Embryonic facial prominence (tissue), 1 donor: Measurements from ENCODE around the gene TANGO6.
"Not testable (repeated sequence)": the region's sequence is repeated elsewhere in the genome, so short reads cannot be mapped to it uniquely, and the experiment has no call there.

Source experiments
- DNase-seq: peaks from one replicate; pipeline ENCODE4 v3.0.0-alpha.2; 2016; ENCODE audit errors: extremely low spot score

Gene TANGO6

DNA sequence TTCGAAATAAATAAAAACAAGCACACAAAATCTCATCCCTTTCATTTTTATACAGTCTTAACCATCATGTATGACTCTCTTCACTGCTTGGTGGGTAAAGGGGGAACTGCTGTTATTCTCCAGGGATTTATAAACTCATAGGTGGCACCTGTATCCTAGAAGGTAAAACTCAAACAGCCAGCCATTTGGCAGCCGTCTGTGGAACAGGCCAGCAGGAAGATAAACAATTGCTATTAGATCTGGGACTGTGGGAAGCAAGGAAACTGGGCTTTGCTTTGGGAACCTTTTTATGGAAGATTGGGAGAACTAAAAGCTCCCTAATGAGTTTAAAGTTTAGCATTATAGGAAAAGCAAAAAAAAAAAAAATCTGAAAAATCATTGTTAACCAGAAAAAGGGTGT lies 126.0 kb downstream of the TANGO6 start:
- DNase-seq = no peak

DNA sequence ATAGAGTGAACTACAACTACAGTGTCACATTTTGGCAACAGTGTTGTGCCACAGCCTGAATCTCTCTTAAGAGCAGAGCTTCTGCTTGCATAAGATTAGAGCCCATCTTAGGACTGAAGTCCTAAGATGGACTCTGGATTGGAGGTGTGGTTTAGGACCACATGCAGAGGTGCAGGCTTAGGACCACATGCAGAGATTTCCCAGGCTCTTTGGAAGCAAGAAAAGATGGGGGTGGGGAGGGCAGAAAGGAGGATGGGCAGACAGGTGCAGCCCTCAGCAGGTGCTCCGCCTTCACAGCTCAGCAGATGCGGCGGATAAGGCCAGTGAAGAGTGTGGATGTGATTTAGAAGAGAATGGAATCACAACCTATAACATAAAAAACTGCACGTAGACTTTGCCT lies 128.7 kb downstream of the TANGO6 start:
- DNase-seq = no peak

DNA sequence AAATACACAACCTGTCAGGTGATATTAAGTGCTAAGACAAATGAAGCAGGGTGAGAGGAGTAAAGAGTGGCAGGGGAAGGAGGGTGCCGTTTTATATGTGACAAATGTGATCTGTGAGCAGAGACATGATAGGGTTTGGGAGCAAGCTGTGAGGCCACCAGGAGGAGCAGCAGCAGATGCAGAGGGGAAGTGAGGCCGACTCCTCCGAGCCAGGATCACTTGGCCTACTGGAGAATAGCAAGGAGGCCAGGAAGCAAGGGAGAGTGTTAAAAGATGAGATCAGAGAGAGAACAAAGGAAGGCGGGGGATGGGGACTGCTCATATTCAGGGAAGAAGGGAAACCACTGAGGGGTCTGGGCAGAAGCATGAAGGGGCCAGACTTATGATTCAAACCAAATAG lies 129.4 kb downstream of the TANGO6 start:
- DNase-seq = no peak

DNA sequence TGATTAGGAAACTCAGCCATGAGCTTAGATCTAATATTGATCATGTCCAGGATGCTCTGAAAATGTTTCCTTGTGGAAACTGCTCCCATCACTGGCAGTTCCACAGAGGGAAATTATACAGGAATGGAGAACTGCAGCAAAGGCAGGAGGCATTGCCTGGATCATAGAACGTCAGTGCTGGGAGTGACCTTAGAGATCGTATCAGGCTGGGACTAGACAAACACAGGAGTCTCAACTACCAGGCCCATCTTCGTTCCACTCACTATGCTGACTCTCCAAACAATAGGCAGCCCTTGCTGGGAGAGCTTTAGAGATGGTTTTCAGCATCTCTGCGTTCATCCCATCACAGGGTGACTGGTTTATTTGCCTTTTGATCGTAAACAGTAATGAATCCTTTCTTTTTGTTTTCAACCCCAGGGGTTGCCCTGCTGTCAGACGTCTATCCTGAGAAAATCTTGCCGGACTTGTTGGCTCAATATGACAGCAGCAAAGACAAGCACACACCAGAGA lies 130.3 kb downstream of the TANGO6 start:
- DNase-seq = no peak

DNA sequence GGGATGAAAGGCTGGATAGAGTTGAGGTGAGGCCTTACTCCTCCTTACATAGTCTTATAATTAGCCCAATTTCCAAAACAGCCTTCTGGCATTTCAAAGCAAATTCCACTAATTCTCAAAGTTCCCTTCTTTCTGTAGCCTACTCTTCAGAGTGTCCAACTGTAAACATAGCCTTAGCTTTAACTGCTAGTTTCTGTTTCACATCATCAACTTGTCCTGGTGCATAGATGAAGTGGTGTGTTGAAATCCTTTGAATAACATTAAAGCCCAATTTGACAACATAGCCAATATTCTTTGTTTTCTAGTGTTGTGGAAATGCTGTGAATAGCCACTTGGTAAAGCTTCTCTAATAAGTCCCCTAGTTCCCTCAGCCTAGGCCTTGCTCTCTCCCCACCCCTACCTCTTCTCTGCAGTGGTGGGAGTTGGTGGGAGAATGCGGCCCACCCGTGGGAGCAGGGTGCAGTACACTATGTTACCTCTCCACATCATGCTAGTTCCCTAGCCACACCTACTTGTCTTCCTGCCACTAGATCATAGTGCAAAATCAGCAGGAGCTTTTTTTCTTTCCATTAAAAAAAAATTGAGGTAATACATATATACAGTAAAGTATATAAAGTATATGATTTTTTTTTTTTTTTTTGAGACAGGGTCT lies 135.1 kb downstream of the TANGO6 start:
- no peak for DNase-seq

DNA sequence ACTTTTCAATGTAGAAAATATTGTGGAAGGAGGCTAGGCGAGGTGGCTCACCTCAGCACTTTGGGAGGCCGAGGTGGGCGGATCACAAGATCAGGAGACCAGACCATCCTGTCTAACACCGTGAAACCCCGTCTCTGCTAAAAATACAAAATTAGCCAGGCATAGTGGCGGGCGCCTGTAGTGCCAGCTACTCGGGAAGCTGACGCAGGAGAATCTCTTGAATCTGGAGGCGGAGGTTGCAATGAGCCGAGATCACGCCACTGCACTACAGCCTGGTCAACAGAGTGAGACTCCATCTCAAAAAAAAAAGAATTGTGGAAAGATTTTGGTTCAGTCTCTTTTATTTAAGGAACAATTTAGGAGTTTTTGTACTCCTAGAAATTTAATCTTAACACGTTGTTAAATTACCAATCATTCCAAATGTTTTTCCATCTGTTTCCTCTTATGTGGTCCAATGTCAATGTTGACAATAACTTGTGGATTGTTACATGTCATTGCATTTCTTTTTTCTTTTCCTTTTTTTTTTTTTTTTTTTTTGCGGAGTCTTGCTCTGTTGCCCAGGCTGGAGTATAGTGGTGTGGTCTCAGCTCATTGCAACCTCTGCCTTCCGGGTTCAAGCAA lies 137.5 kb downstream of the TANGO6 start:
- no peak for DNase-seq

DNA sequence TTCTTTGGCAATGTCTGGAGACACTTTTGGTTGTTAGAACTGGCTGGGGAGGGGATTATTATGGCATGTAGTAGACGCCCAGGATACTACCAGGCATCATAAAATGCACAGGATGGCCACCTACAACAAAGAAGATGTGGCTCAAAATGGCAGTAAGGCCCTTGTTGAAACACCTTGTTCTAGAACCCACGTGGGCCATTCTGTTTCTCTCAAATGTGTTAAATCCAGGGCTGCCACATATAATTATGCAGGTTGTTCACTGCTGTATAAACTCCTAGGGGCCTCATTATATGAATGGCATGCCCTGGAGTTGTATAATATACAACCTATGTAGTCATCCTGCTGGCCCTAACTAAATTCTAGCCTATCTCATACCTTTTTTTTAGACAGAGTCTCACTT lies 138.6 kb downstream of the TANGO6 start:
- DNase-seq = no peak

DNA sequence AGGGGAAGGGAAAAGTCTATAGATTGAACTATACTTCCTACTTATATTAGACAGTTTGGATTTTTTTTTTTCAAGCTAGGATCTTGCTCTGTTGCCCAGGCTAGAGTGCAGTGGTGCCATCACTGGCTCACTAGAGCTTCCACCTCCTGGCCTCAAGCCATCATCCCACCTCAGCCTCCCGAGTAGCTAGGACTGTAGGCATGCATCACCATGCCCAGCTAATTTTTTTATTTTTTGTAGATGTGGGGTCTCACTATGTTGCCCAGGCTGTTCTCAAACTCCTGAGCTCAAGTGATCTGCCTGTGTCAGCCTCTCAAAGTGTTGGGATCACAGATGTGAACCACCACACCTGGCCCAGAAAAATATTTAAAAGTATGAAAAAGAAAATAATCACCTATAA lies 141.1 kb downstream of the TANGO6 start:
- no peak for DNase-seq

DNA sequence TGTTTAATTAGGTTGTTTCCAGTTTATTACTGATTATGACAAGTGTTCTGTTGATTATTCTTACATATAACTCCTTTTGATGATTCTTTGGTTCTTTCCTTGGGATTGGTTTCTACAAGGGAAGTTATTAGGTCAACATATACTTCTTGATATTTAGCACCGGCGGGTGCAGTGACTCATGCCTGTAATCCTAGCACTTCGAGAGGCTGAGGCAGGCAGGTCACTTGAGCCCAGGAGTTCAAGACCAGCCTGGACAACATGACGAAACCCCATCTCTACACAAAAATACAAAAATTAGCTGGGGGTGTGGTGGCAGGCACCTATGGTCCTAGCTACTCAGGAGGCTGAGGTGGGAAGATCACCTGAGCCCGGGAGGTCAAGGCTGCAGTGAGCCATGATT lies 141.9 kb downstream of the TANGO6 start:
- DNase-seq = no peak

DNA sequence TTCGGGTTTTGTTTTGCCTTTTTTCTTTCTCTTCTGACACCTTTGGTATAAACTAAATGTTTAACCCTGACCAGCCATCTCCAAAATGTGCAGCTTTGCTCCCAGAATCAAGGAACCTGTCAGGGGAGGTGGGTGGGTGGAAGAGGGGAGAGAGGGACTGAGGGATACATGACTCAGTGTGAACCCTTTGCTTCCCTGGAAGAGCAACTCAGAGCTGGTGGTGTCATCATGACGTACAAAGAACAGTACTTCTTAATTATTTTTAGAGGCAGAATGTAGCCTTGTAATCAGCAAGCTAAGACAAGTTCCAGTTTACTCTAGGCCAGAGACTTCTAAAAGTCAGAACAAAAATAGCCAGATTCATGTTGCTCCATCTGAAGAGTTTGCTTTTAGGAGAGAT lies 142.5 kb downstream of the TANGO6 start:
- no peak for DNase-seq

DNA sequence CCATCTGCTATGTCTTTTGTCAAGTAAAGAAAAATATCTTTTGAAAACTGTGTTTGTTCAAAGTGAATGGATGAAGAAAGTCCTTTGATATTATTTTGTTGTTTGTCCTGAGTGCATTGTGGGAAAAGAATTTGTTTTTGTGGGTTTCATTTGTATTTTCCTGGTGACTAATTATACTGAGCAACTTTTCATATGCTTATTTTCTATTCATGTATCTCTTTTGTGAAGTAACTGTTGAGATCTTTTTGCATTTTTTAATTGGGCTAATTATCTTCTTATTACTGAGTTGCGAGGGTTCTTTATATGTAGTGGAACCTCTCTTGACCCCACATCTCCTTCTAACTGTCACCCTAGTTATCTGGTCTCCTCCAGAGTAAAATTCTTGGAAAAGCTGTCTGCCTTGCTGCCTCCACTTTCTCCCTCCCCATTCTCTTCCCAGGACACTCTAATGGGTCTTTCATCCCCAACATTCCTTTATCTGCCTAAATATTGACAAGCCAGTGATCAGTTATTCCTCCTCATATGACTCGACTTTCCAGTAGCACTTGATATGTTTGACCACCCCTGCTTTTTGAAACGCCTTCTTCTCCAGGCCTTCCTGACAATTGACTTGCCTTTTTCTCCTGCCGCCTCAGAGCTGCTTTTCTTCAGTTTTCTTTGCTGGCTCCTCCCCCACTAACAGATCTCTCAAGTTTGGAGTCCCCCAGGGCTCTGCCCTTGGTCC lies 144.6 kb downstream of the TANGO6 start:
- DNase-seq = no peak

DNA sequence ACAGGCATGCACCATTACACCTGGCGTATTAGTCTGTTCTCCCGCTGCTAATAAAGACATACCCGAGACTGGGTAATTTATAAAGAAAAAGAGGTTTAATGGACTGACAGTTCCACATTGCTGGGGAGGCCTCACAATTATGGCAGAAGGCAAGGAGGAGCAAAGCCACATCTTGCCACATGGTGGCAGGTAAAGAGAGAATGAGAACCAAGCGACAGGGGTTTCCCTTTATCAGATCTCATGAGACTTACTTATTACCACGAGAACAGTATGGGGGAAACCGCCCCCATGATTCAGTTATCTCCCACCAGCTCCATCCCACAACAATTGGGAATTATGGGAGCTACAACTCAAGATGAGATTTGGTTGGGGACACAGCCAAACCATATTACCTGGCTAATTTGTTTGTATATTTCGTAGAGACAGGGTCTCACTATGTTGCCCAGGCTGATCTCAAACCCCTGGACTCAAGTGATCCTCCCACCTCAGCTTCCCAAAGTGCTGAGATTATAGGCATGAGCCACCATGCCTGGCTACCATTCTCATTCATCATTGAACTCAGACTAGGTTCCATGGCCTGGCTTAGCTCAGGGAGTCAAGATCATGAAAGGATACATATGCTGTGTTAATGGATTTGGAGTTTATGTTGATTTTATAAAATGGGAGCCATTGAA lies 147.0 kb downstream of the TANGO6 start:
- not testable (repeated sequence) for DNase-seq

DNA sequence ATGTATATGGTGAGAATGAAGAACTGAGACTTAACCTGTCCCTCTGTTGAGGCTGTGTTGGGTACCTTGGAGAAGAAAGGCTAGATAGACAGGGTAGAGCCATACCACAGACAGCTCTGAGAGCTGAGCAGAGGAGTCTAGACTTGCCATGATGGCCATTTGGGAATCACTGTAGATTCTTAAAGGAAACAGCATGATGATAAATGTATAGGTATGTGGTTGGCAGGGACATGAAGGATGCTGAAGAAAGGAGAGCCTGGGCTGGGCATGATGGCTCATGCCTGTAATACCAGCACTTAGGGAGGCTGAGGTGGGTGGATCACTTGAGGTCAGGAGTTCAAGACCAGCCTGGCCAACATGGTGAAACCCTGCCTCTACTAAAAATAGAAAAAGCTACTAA lies 147.7 kb downstream of the TANGO6 start:
- DNase-seq = no peak

DNA sequence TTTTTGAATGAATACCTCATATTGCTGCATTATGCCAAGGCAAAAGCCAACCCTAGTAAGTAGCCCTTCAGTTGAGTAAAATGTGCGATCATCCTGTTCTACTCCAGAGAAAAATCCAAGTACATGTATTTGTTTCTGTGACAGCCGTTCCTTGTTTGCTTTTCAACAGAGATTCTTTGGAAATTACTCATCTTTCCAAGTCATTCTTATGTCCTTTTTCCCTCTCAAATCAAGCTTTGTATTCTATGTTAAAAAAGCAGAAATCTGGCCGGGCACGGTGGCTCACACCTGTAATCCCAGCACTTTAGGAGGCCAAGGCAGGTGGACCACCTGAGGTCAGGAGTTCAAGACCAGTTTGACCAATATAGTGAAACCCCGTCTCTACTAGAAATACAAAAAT lies 149.2 kb downstream of the TANGO6 start:
- no peak for DNase-seq

DNA sequence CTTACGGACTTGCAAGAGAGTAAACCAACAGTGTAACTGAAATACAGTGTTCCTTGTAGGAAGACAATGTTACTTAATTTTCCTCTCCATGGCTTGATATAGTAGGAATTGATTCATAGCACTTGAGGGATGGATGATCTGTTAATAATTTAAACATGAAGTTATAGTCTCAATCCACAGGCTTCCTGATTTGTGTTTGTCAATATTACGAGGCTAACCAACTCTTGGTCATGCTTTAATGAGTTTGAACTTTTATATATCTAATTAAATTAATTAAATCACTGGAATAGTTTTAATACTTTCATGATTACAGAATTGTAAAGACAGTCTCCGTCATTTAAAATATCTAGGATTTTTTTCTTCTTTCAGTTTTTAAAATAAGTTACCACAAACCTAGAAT lies 150.1 kb downstream of the TANGO6 start:
- no peak for DNase-seq

DNA sequence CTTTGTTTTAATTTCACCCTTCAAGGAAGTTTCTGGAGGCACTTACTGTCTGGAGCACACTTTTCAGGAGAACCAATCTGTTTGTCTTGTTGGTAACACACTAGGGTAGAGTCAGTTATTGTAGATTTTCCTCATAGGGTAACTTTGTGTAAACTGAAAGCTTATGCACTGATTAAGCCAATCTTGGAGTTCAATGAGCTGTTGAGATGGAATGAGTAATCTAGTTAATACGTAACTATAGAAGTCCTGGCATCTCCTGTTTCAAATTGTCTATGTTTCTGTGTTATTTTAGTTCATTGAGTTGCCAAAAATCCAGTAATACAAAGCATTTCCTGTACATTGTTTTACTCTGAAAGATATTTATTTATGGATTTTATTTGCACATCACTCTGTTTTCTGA lies 150.6 kb downstream of the TANGO6 start:
- DNase-seq = no peak

DNA sequence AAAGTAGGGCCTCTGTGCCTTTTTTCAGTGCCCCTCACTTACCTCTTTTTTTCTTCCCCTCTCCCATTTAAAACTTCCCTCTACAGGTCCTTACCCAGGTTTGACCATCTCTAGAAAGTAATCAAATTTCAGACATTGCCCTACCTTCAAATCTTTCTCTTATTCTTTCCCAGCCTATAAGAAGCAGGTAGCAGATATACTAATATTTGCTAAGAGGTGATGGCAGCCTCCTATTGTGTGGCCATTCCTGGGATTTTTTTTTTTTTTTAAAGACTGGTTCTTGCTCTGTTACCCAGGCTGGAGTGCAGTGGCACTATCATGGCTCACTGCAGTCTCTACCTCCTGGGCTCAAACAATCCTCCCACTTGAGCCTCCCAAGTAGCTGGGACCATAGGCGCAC lies 151.0 kb downstream of the TANGO6 start:
- no peak for DNase-seq

DNA sequence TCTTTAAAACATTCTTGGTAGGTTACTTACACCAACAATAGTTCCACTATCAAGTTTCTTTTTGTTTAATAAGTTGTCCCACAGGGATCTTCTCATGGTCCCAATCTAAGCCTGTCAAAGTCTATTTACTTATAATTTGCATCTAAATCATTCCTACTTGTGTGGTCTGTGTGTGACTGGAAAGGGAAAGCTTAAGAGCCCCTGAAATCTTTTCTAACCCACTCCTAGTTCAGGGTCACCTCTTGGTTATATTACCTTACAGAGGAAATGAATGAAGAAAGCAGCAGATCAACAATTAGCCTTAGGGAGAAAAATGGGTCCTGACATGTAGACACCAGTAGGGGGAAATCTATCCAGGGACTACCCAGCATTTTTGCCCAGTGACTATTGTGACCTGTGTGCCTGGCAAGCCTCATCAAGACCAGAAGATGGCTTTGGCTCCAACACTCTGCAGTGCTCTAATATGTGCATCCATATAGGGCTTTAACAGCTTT lies 151.7 kb downstream of the TANGO6 start:
- no peak for DNase-seq

DNA sequence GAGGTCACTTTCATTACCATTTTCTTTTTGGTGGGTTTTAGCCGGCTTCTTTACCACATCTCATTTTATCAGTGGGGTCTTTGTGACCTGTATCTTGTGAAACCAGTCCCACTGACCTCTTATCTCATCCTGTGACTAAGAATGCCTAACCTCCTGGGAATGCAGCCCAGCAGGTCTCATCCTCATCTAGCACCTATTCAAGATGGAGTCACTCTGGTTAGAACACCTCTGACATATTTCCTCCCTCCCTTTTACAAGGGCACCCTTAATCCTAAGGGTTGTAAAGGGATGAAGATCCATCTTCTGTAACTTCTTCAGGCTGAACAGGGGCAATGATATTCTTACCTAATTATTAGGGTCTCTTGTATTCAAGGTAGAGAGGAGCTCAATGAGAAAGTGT lies 154.2 kb downstream of the TANGO6 start:
- no peak for DNase-seq

DNA sequence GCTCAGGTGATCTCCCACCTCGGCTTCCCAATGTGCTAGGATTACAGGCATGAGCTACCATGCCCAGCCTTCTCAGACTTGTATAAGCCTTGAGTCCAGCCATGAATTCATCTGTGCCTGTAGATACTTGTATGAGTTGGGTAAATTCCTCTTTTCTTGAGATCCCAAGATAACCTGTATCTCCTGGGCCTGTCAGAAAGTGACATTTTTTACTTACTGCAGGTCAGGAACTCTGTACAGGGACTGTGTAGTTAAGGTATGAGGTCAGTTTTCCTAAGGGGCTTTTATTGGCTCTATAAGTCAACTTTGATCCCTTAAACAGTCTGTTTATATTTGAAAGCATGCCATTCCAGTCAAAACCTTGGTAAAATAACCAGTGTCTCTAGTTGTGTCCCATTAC lies 155.8 kb downstream of the TANGO6 start:
- no peak for DNase-seq

DNA sequence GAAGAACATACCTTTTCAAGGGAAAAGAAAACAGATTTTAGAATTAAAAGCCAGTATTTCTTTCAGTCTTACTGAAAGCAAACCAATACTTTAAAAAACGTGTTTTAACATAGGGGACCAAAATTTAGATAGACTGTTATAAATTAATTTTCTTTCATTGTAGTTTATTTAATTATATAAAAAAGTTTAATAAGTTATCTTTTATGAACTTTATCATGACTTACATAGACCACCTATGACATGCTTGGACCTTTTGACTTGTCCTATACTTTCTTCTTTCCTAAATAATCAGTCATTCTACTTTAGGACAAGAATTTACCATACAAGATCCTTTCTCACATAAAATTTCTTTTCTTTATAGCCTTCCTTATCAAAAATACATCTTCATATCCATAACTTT lies 160.2 kb downstream of the TANGO6 start:
- DNase-seq = no peak

DNA sequence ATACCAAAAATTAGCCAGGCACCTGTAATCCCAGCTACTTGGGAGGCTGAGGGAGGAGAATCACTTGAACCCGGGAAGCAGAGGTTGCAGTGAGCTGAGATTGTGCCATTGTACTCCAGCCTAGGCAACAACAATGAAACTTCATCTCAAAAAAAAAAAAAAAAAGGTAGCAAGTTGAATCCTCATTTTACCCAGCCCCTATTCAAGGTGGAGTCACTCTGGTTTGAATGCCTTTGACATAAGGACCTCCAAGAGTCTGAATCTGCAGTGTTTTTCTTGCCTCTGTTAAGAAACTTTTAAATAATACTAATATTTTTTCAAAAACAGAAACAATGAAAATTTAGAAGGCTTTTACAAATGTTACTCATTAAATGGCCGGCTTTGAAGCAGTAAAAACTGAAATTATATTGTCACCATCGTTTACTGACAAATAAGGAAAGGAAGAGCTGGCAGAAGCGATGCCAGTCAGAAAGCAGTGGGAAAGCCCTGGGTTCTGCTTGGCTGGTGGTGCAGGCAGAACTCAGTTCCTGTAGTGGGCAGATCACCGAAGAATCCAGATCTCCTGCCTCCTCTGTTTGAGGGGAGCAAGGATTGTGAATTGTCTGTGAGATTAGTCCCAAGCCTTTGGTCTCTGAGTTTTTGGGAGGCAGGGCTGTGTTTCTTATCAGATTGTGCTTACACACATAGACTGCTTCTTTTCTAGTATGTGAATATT lies 162.5 kb downstream of the TANGO6 start:
- no peak for DNase-seq
